HCT116 (cell line): ENCODE measurements around the gene PSMA7. TPM values are rescaled to one million over a fixed set of nuclear protein-coding genes. Genes with fewer than 3 reads are reported as not detected.

Experiments
- ATAC-seq: fragments of 200-7000 bp; cut with Tn5 transposase; 2 replicates; pipeline ENCODE4 v1.9.1; 2020; ENCODE audit warnings: mild to moderate bottlenecking, moderate library complexity
- BruUV-seq: library from RNA; stranded (reverse); fragments of 400-500 nt; replicated peaks from 2 replicates; lab custom pipeline; 2021; lab: Mats Ljungman, UMichigan
- CTCF ChIA-PET: fragments of 300-600 bp; sonication (Branson Sonifier 250); formaldehyde crosslinking; loops from one replicate; lab custom pipeline; 2021; ENCODE audit warnings: antibody characterized with exemption; lab: Charles Lee
- POLR2A ChIA-PET: fragments of 300-600, 350-600 bp; sonication (Branson Sonifier 250); formaldehyde crosslinking; loops from one replicate; lab custom pipeline; 2021; ENCODE audit warnings: antibody characterized with exemption; lab: Charles Lee
- RAD21 ChIA-PET, 2 experiments: fragments of 300-600 bp; sonication (Branson Sonifier 250); formaldehyde crosslinking; loops; one replicate each; lab custom pipeline; 2023; ENCODE audit warnings: low total read pairs in 2 of 2; ENCODE audit not compliant: uncharacterized antibody in 2 of 2, unreplicated experiment in 2 of 2, low non-redundant PET in 1 of 2; lab: Charles Lee
- DNase-seq: peaks from one replicate; pipeline ENCODE4 v3.0.0-alpha.2; 2010; ENCODE audit warnings: low read depth, low spot score
- H2AFZ ChIP-seq: fragments of 200-600 bp; shearing (Covaris generic), sonication (generic); 2 replicates; pipeline ENCODE4 v1.6.1; 2017; ENCODE audit warnings: low read depth, mixed run types, mixed read lengths, antibody characterized with exemption, low read length; ENCODE audit not compliant: poor library complexity, severe bottlenecking
- H3K27ac ChIP-seq: 2 replicates; pipeline ENCODE4 v1.5.1; 2012; ENCODE audit warnings: low read depth, low read length
- H3K27me3 ChIP-seq: fragments of 200-600 bp; sonication (generic); 2 replicates; pipeline ENCODE4 v1.6.1; 2016; ENCODE audit warnings: mixed run types, low read length, mixed read lengths; ENCODE audit not compliant: insufficient read depth
- H3K36me3 ChIP-seq, 2 experiments: fragments of 200-500 bp in 1 of 2; fragments of 200-600 bp in 1 of 2; sonication (Bioruptor generic) in 1 of 2; sonication (generic) in 1 of 2; 2 replicates each; pipeline versions ENCODE4 v1.5.1 to v1.6.1; 2014 to 2016; ENCODE audit warnings: low read length in 2 of 2, inconsistent platforms in 1 of 2, mixed read lengths in 1 of 2, mixed run types in 1 of 2; ENCODE audit not compliant: insufficient read depth in 2 of 2, control insufficient read depth in 1 of 2
- H3K4me1 ChIP-seq, 2 experiments: fragments of 200-600 bp in 1 of 2; sonication (generic) in 1 of 2; 2 replicates each; pipeline versions ENCODE4 v1.5.1 to v1.6.1; 2012 to 2017; ENCODE audit warnings: low read length in 2 of 2, inconsistent platforms in 1 of 2, mild to moderate bottlenecking in 1 of 2, mixed read lengths in 1 of 2, mixed run types in 1 of 2, moderate library complexity in 1 of 2; ENCODE audit not compliant: insufficient read depth in 2 of 2, control insufficient read depth in 1 of 2
- H3K4me2 ChIP-seq: fragments of 200-600 bp; sonication (generic); 2 replicates; pipeline ENCODE4 v1.6.1; 2017; ENCODE audit warnings: mixed run types, low read length, mixed read lengths
- H3K4me3 ChIP-seq, 2 experiments: fragments of 200-600 bp in 1 of 2; sonication (generic) in 1 of 2; replicated peaks in 1 of 2; 2 replicates each; pipeline ENCODE4 v1.5.1; 2011 to 2016; ENCODE audit warnings: low read length in 2 of 2, control low read depth in 1 of 2, low read depth in 1 of 2, mild to moderate bottlenecking in 1 of 2, mixed read lengths in 1 of 2, mixed run types in 1 of 2
- H3K79me2 ChIP-seq: fragments of 200-600 bp; sonication (generic); 2 replicates; pipeline ENCODE4 v1.6.1; 2017; ENCODE audit warnings: mild to moderate bottlenecking, mixed run types, low read length, moderate library complexity, mixed read lengths; ENCODE audit not compliant: insufficient read depth
- H3K9ac ChIP-seq: fragments of 200-600 bp; sonication (generic); 2 replicates; pipeline ENCODE4 v1.6.1; 2016; ENCODE audit warnings: low read length, mixed read lengths
- H3K9me2 ChIP-seq: fragments of 200-600 bp; sonication (generic), shearing (Covaris generic); 2 replicates; pipeline ENCODE4 v1.6.1; 2017; ENCODE audit warnings: mixed run types, mild to moderate bottlenecking, moderate library complexity; ENCODE audit not compliant: insufficient read depth
- H3K9me3 ChIP-seq, 2 experiments: fragments of 200-500 bp in 1 of 2; fragments of 200-600 bp in 1 of 2; sonication (Bioruptor generic) in 1 of 2; sonication (generic) in 1 of 2; 2 replicates each; pipeline ENCODE4 v1.6.1; 2014 to 2017; ENCODE audit warnings: low read length in 2 of 2, mixed read lengths in 2 of 2, inconsistent platforms in 1 of 2, low read depth in 1 of 2, mild to moderate bottlenecking in 1 of 2, mixed run types in 1 of 2, moderate library complexity in 1 of 2; ENCODE audit not compliant: control insufficient read depth in 1 of 2, insufficient read depth in 1 of 2
- H4K20me1 ChIP-seq: fragments of 200-600 bp; sonication (generic), shearing (Covaris generic); 2 replicates; pipeline ENCODE4 v1.6.1; 2017; ENCODE audit warnings: mixed run types, mild to moderate bottlenecking, moderate library complexity; ENCODE audit not compliant: insufficient read depth
- CBX3 ChIP-seq: IDR thresholded peaks from 2 replicates; pipeline ENCODE4 v1.6.1; 2012; ENCODE audit warnings: low read depth
- CEBPB ChIP-seq: IDR thresholded peaks from 2 replicates; pipeline ENCODE4 v1.6.1; 2012; ENCODE audit warnings: low read depth
- ELF1 ChIP-seq: IDR thresholded peaks from 2 replicates; pipeline ENCODE4 v1.6.1; 2012; ENCODE audit warnings: low read depth, borderline replicate concordance
- EZH2 ChIP-seq: fragments of 200-600 bp; sonication (generic); IDR thresholded peaks from 2 replicates; pipeline ENCODE4 v1.6.1; 2017; ENCODE audit warnings: antibody characterized with exemption, mixed run types
- EZH2phosphoT487 ChIP-seq: fragments of 200-600 bp; IDR thresholded peaks from 2 replicates; pipeline ENCODE4 v1.6.1; 2018; ENCODE audit warnings: antibody characterized with exemption, borderline replicate concordance
- FOSL1 ChIP-seq: IDR thresholded peaks from 2 replicates; pipeline ENCODE4 v1.6.1; 2012; ENCODE audit warnings: low read depth
- POLR2AphosphoS5 ChIP-seq: IDR thresholded peaks from 2 replicates; pipeline ENCODE4 v1.6.1; 2011; ENCODE audit warnings: mild to moderate bottlenecking, low read depth, low read length, moderate library complexity
- REST ChIP-seq: IDR thresholded peaks from 2 replicates; pipeline ENCODE4 v1.6.1; 2012; ENCODE audit warnings: low read depth
- ZNF274 ChIP-seq: fragments of 200-500 bp; sonication (Bioruptor generic); IDR thresholded peaks from 2 replicates; pipeline ENCODE4 v1.6.1; 2014; ENCODE audit warnings: mild to moderate bottlenecking, low read depth, low read length, inconsistent platforms
- intact Hi-C: fragments of 100-400 bp; cut with micrococcal nuclease; formaldehyde crosslinking; loops from 2 replicates; pipeline ENCODE4 v1.10.0; 2022
- total RNA-seq: library from RNA; stranded (reverse); gene quantifications from one replicate; pipeline ENCODE4 v1.2.1, GENCODE V29; 2021; ENCODE audit not compliant: unreplicated experiment
- TF ChIP-seq, protein P1 (sequence below): IDR thresholded peaks from 2 replicates; pipeline ENCODE4 v1.6.1; 2011; ENCODE audit warnings: mild to moderate bottlenecking, low read length, moderate library complexity; ENCODE audit not compliant: insufficient replicate concordance; ENCODE audit errors: extremely low read depth
- TF ChIP-seq, protein P2 (sequence below), 3 experiments: fragments of 200-600 bp in 1 of 3; sonication (generic) in 1 of 3; IDR thresholded peaks in 2 of 3; conservative IDR thresholded peaks in 1 of 3; 2 replicates each; pipeline ENCODE4 v1.5.1; 2012 to 2017; ENCODE audit warnings: low read depth in 2 of 3, low read length in 2 of 3, antibody characterized with exemption in 1 of 3, borderline replicate concordance in 1 of 3, control low read depth in 1 of 3, mild to moderate bottlenecking in 1 of 3, mixed read lengths in 1 of 3, mixed run types in 1 of 3, moderate library complexity in 1 of 3; ENCODE audit not compliant: insufficient read depth in 1 of 3
- TF ChIP-seq, protein P3 (sequence below): IDR thresholded peaks from 2 replicates; pipeline ENCODE4 v1.6.1; 2012

PSMA7 gene
- total RNA-seq, 1 experiment from 2014 or later = 364 TPM

GRCh38 chr20:62170536-62170935 lies 27.3 kb upstream of the PSMA7 start:
- Histone ChIP-seq H3K9ac (no peak overlapping the region), H3K9me3 (no peaks in the 10 kb centered on the region), H4K20me1 (no peaks in the 10 kb centered on the region), H3K4me3 (no peak overlapping the region), H3K27ac (no peak overlapping the region), H3K4me1 (no peaks in the 10 kb centered on the region), H2AFZ (no peak overlapping the region), H3K9me2 (no peaks in the 10 kb centered on the region), H3K27me3 (no peaks in the 10 kb centered on the region), H3K79me2 (no peaks in the 10 kb centered on the region), H3K36me3 (peaks cover 2 to 17% of the 10 kb centered on the region in 2 experiments; a peak in 3 of 4 replicates), H3K4me2 (no peak overlapping the region)
- intact Hi-C loops = no loop called here
- ChIA-PET CTCF (no interaction called here), RAD21 (no interaction called here), POLR2A (no interaction called here)
- no peak for ATAC-seq
- BruUV-seq = no TSS peak
- no peak for DNase-seq
- TF ChIP-seq ZNF274 = no peak
- TF ChIP-seq, protein P1, sequence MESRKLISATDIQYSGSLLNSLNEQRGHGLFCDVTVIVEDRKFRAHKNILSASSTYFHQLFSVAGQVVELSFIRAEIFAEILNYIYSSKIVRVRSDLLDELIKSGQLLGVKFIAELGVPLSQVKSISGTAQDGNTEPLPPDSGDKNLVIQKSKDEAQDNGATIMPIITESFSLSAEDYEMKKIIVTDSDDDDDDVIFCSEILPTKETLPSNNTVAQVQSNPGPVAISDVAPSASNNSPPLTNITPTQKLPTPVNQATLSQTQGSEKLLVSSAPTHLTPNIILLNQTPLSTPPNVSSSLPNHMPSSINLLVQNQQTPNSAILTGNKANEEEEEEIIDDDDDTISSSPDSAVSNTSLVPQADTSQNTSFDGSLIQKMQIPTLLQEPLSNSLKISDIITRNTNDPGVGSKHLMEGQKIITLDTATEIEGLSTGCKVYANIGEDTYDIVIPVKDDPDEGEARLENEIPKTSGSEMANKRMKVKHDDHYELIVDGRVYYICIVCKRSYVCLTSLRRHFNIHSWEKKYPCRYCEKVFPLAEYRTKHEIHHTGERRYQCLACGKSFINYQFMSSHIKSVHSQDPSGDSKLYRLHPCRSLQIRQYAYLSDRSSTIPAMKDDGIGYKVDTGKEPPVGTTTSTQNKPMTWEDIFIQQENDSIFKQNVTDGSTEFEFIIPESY = no peak
- TF ChIP-seq POLR2AphosphoS5 = no peak
- no peak for TF ChIP-seq EZH2phosphoT487

- POLR2A ChIA-PET = no interaction called here
- Histone ChIP-seq H3K79me2 (no peaks in the 10 kb centered on the region), H4K20me1 (no peaks in the 10 kb centered on the region), H3K27me3 (no peaks in the 10 kb centered on the region), H3K9ac (no peak overlapping the region), H3K36me3 (peaks cover 8 to 26% of the 10 kb centered on the region in 2 experiments; a peak in 3 of 4 replicates), H2AFZ (no peak overlapping the region), H3K9me2 (no peaks in the 10 kb centered on the region), H3K4me2 (no peak overlapping the region), H3K9me3 (no peaks in the 10 kb centered on the region), H3K4me3 (no peak overlapping the region), H3K27ac (no peak overlapping the region; the same call in 1 of the 2 replicates), H3K4me1 (no peaks in the 10 kb centered on the region)
- CTCF ChIA-PET = no interaction called here
- BruUV-seq = no TSS peak
- ATAC-seq (no peak), DNase-seq (no peak)
- TF ChIP-seq, protein P2, sequence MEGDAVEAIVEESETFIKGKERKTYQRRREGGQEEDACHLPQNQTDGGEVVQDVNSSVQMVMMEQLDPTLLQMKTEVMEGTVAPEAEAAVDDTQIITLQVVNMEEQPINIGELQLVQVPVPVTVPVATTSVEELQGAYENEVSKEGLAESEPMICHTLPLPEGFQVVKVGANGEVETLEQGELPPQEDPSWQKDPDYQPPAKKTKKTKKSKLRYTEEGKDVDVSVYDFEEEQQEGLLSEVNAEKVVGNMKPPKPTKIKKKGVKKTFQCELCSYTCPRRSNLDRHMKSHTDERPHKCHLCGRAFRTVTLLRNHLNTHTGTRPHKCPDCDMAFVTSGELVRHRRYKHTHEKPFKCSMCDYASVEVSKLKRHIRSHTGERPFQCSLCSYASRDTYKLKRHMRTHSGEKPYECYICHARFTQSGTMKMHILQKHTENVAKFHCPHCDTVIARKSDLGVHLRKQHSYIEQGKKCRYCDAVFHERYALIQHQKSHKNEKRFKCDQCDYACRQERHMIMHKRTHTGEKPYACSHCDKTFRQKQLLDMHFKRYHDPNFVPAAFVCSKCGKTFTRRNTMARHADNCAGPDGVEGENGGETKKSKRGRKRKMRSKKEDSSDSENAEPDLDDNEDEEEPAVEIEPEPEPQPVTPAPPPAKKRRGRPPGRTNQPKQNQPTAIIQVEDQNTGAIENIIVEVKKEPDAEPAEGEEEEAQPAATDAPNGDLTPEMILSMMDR (IDR thresholded peaks at IDR 0.05 in 2 of 3, conservative IDR thresholded peaks at IDR 0.05 in 1 of 3; ENCODE audit: borderline replicate concordance in 1 of 3, insufficient read depth in 1 of 3, low read depth in 2 of 3, low read length in 2 of 3) = no peak
- no peak for TF ChIP-seq EZH2phosphoT487
- TF ChIP-seq REST = no peak
- no peak for TF ChIP-seq CEBPB
- no peak for TF ChIP-seq ELF1
- TF ChIP-seq CBX3 = no peak
- no peak for TF ChIP-seq FOSL1
- no peak for TF ChIP-seq POLR2AphosphoS5
- no peak for TF ChIP-seq EZH2
- TF ChIP-seq, protein P3, sequence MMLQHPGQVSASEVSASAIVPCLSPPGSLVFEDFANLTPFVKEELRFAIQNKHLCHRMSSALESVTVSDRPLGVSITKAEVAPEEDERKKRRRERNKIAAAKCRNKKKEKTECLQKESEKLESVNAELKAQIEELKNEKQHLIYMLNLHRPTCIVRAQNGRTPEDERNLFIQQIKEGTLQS = no peak
- RAD21 ChIA-PET = no interaction called here
- intact Hi-C loops = no loop called here
Observed at GRCh38 chr20:62168890-62169435, 25.8 kb upstream of the PSMA7 start.
